ENCODE measurements around the gene HAP1. TPM values are rescaled to one million over a fixed set of nuclear protein-coding genes. Genes with fewer than 3 reads are reported as not detected.
A peak's percentile ranks its signal among the peaks of the same experiment; 100 is the strongest.

Gene HAP1
- total and polyA plus RNA-seq, 4 donors, result 7.3 to 52.8 (median 33.2) TPM

GRCh38 chr17:41697122-41697962 lies 37.1 kb downstream of the HAP1 start:
- Histone ChIP-seq H3K4me1 (ENCODE audit: control insufficient read depth, insufficient read depth, low read length) (no peaks in the 10 kb centered on the region), H3K27ac (ENCODE audit: low read depth, low read length) (no peak overlapping the region), H3K4me3 (ENCODE audit: low read depth, low read length) (no peak overlapping the region), H3K27me3 (ENCODE audit: control insufficient read depth, insufficient read depth, low read length) (no peaks in the 10 kb centered on the region), H3K9me3 (ENCODE audit: control insufficient read depth, insufficient read depth, low read length) (no peaks in the 10 kb centered on the region), H3K36me3 (ENCODE audit: control insufficient read depth, insufficient read depth, low read length) (peaks cover 29% of the 10 kb centered on the region)
- WGBS (ENCODE audit: insufficient coverage), result 40% methylated on average over 3 of the region's 6 CpGs
- no peak for DNase-seq (ENCODE audit: low read depth in 4 of 6, low spot score in 6 of 6)

GRCh38 chr17:41695954-41696757 lies 38.3 kb downstream of the HAP1 start:
- no peak overlapping the region for H3K27ac ChIP-seq (ENCODE audit: low read depth, low read length)
- no peaks in the 10 kb centered on the region for H3K27me3 ChIP-seq (ENCODE audit: control insufficient read depth, insufficient read depth, low read length)
- 55% methylated on average over 6 of the region's 11 CpGs for WGBS (ENCODE audit: insufficient coverage)

DNA sequence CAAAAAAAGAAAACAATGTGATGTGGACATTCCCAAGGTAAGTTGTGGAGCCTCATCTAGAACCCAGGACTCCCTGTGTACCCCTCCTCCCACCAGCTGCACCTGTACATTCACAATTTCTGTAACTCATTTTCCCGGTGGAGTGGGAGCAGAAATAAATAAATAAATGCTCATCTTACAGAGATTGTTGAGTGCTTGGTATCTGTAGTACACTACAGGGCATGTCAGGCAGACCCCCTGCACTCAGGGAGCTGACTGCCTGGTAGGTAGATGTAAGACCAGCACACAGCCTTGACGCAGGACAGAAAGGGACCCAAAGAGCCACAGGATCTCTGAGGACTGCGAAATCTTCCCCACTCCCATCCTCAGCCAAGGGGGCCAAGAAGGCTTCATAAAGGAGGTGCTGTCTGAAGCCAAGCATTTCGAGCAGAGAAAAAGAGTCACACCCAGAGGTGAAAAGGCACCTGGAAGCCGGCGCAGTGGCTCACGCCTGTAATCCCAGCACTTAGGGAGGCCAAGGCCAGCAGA lies 39.2 kb downstream of the HAP1 start:
- H3K27me3 ChIP-seq (ENCODE audit: control insufficient read depth, insufficient read depth, low read length), result no peaks in the 10 kb centered on the region
- H3K4me1 ChIP-seq (ENCODE audit: control insufficient read depth, insufficient read depth, low read length), result no peaks in the 10 kb centered on the region
- no peak for DNase-seq (ENCODE audit: low read depth in 4 of 6, low spot score in 6 of 6)
- no peaks in the 10 kb centered on the region for H3K9me3 ChIP-seq (ENCODE audit: control insufficient read depth, insufficient read depth, low read length)
- WGBS (ENCODE audit: insufficient coverage), result 83% methylated on average over 5 of the region's 7 CpGs
- H3K4me3 ChIP-seq (ENCODE audit: low read depth, low read length), result no peak overlapping the region
- no peak overlapping the region for H3K27ac ChIP-seq (ENCODE audit: low read depth, low read length)
- peaks cover 50% of the 10 kb centered on the region for H3K36me3 ChIP-seq (ENCODE audit: control insufficient read depth, insufficient read depth, low read length)

More at GRCh38 chr17:41695954-41696757, 38.3 kb downstream of the HAP1 start:
- H3K4me3 ChIP-seq (ENCODE audit: low read depth, low read length), result no peak overlapping the region
- DNase-seq (ENCODE audit: low read depth in 4 of 6, low spot score in 6 of 6), result peak in 2 of 6 donors; percentile 88 to 91
- no peaks in the 10 kb centered on the region for H3K4me1 ChIP-seq (ENCODE audit: control insufficient read depth, insufficient read depth, low read length)
- no peaks in the 10 kb centered on the region for H3K9me3 ChIP-seq (ENCODE audit: control insufficient read depth, insufficient read depth, low read length)
- peaks cover 41% of the 10 kb centered on the region for H3K36me3 ChIP-seq (ENCODE audit: control insufficient read depth, insufficient read depth, low read length)

DNA sequence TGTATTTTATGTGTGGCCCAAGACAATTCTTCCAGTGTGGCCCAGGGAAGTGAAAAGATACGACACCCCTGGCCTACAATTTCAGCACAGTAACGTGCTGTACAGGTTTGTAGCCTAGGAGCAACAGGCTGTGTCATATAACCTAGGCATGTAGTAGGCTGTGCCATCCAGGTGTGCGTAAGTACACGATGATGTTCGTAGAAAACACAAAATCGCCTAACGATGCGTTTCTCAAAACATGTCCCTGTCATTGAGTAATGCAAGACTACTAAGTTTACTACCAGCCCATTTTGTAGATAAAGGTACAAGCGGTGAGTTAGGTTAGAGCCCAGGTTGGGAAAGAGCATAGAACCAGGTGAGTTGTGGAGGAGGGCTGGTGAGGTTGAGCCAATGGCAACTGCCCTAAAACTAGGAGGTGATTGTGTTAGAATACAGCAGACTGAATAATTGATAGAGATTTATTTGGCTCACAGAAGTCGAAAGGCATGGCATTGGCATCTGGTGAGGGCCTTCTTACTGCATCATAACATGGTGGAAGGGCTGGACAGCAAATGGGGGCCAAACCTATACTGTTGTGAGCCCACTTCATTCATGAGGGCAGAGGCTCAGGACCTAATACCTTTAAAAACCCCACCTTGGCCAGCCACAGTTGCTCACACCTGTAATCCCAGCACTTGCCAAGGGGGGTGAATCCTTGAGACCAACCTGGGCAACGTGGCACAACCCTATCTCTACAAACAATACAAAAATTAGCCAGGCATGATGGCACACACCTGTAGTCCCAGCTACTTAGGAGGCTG lies 41.5 kb downstream of the HAP1 start:
- 93% methylated on average over 10 of the region's 11 CpGs for WGBS (ENCODE audit: insufficient coverage)
- H3K4me1 ChIP-seq (ENCODE audit: control insufficient read depth, insufficient read depth, low read length), result peaks cover 2% of the 10 kb centered on the region
- H3K36me3 ChIP-seq (ENCODE audit: control insufficient read depth, insufficient read depth, low read length), result peaks cover 61% of the 10 kb centered on the region
- DNase-seq (ENCODE audit: low read depth in 4 of 6, low spot score in 6 of 6), result no peak
- H3K9me3 ChIP-seq (ENCODE audit: control insufficient read depth, insufficient read depth, low read length), result no peaks in the 10 kb centered on the region
- H3K27ac ChIP-seq (ENCODE audit: low read depth, low read length), result no peak overlapping the region
- H3K27me3 ChIP-seq (ENCODE audit: control insufficient read depth, insufficient read depth, low read length), result no peaks in the 10 kb centered on the region
- H3K4me3 ChIP-seq (ENCODE audit: low read depth, low read length), result no peak overlapping the region

GRCh38 chr17:41691031-41691777 lies 43.2 kb downstream of the HAP1 start:
- Histone ChIP-seq H3K36me3 (ENCODE audit: control insufficient read depth, insufficient read depth, low read length) (peaks cover 61% of the 10 kb centered on the region), H3K4me3 (ENCODE audit: low read depth, low read length) (no peak overlapping the region), H3K27ac (ENCODE audit: low read depth, low read length) (no peak overlapping the region), H3K4me1 (ENCODE audit: control insufficient read depth, insufficient read depth, low read length) (peaks cover 7% of the 10 kb centered on the region), H3K9me3 (ENCODE audit: control insufficient read depth, insufficient read depth, low read length) (no peaks in the 10 kb centered on the region), H3K27me3 (ENCODE audit: control insufficient read depth, insufficient read depth, low read length) (no peaks in the 10 kb centered on the region)
- no peak for DNase-seq (ENCODE audit: low read depth in 4 of 6, low spot score in 6 of 6)
- WGBS (ENCODE audit: insufficient coverage), result 91% methylated on average over 8 of the region's 10 CpGs

GRCh38 chr17:41690497-41690896 lies 43.9 kb downstream of the HAP1 start:
- Histone ChIP-seq H3K36me3 (ENCODE audit: control insufficient read depth, insufficient read depth, low read length) (peaks cover 60% of the 10 kb centered on the region), H3K4me1 (ENCODE audit: control insufficient read depth, insufficient read depth, low read length) (peaks cover 7% of the 10 kb centered on the region), H3K27me3 (ENCODE audit: control insufficient read depth, insufficient read depth, low read length) (no peaks in the 10 kb centered on the region), H3K4me3 (ENCODE audit: low read depth, low read length) (peak overlapping the region; percentile 99), H3K27ac (ENCODE audit: low read depth, low read length) (no peak overlapping the region), H3K9me3 (ENCODE audit: control insufficient read depth, insufficient read depth, low read length) (no peaks in the 10 kb centered on the region)
- WGBS (ENCODE audit: insufficient coverage), result 100% methylated on average over 1 of the region's 2 CpGs
- no peak for DNase-seq (ENCODE audit: low read depth in 4 of 6, low spot score in 6 of 6)

DNA sequence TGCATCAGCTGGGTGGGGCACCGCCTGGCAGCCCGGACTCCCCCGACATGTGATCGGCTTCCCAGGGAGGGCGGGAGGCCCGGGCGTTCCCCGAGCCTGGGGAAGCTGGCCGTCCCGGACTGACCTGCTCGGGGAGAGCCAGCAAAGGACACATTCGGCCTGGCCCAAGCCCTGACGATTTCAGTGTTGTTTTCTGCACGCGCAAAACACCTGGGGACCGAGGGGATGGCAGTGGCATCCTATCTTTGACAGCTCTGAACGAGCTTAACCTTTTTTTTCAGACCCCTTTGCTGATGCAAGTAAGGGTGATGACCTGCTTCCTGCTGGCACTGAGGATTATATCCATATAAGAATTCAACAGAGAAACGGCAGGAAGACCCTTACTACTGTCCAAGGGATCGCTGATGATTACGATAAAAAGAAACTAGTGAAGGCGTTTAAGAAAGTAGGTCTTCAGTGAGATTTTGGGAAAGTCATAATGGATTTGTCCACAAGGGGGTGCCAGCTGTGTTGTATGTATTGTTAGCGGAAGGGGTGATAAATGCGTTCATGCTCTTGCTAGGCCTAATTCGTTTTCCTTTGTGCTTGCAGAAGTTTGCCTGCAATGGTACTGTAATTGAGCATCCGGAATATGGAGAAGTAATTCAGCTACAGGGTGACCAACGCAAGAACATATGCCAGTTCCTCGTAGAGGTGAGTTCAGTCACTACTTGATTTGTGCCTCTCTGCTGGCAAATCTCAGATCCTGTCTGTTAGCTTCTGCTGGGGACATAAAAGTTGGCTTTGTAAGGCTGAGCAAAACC lies 44.7 kb downstream of the HAP1 start:
- H3K36me3 ChIP-seq (ENCODE audit: control insufficient read depth, insufficient read depth, low read length), result peaks cover 53% of the 10 kb centered on the region
- peak in 2 of 6 donors; percentile 79 to 83 for DNase-seq (ENCODE audit: low read depth in 4 of 6, low spot score in 6 of 6)
- 6% methylated on average over 25 of the region's 27 CpGs for WGBS (ENCODE audit: insufficient coverage)

GRCh38 chr17:41688641-41689496 lies 45.6 kb downstream of the HAP1 start, which contains the start of gene EIF1:
Gene EIF1 (plus strand): TSS chr17:41688885. CDS start chr17:41689039, 154 bp downstream.
- peak; percentile 98 to 100 (median 98) for DNase-seq (ENCODE audit: low read depth in 4 of 6, low spot score in 6 of 6)
- under 1% methylated on average over 81 of the region's 81 CpGs for WGBS (ENCODE audit: insufficient coverage)
- peaks cover 44% of the 10 kb centered on the region for H3K36me3 ChIP-seq (ENCODE audit: control insufficient read depth, insufficient read depth, low read length)

More for the DNA sequence above, 44.7 kb downstream of the HAP1 start:
- Histone ChIP-seq H3K4me3 (ENCODE audit: low read depth, low read length) (peak overlapping the region; percentile 99), H3K27me3 (ENCODE audit: control insufficient read depth, insufficient read depth, low read length) (no peaks in the 10 kb centered on the region), H3K4me1 (ENCODE audit: control insufficient read depth, insufficient read depth, low read length) (peaks cover 7% of the 10 kb centered on the region), H3K27ac (ENCODE audit: low read depth, low read length) (peak overlapping the region; percentile 100), H3K9me3 (ENCODE audit: control insufficient read depth, insufficient read depth, low read length) (no peaks in the 10 kb centered on the region)

More at GRCh38 chr17:41688641-41689496, 45.6 kb downstream of the HAP1 start, which contains the start of gene EIF1:
- H3K4me3 ChIP-seq (ENCODE audit: low read depth, low read length), result peak within 1 kb of the TSS; percentile 99
- peaks cover 12% of the 10 kb centered on the region for H3K4me1 ChIP-seq (ENCODE audit: control insufficient read depth, insufficient read depth, low read length)
- H3K9me3 ChIP-seq (ENCODE audit: control insufficient read depth, insufficient read depth, low read length), result no peaks in the 10 kb centered on the region
- H3K27ac ChIP-seq (ENCODE audit: low read depth, low read length), result peak within 1 kb of the TSS; percentile 100
- no peaks in the 10 kb centered on the region for H3K27me3 ChIP-seq (ENCODE audit: control insufficient read depth, insufficient read depth, low read length)

Data from spinal cord (tissue), 10 donors.